Measurements from ENCODE around the gene HLA-DMA. TPM values are rescaled to one million over a fixed set of nuclear protein-coding genes. Genes with fewer than 3 reads are reported as not detected.

The HLA-DMA gene
- total and polyA plus RNA-seq, 9 of the 15 experiments (the other 6 are each of a cell fraction or from before 2014, with no cell fraction given): 0.13 to 0.83 (median 0.51) TPM

GRCh38 chr6:32971242-32971580, 18.3 kb upstream of the HLA-DMA start (continued):
- TF ChIP-seq ZSCAN32 (CRISPR knock-in tag; IDR thresholded peaks at IDR 0.05) (no peak), ZEB2 (IDR thresholded peaks at IDR 0.05) (0 out of 2 replicates have a peak, but pooled peaks have one; percentile 12), HLTF (IDR thresholded peaks at IDR 0.05) (peak; percentile 75; the same call in 1 of the 2 replicates), MAFK (IDR thresholded peaks at IDR 0.05; ENCODE audit: low read length) (no peak), PHF21A (IDR thresholded peaks at IDR 0.05; ENCODE audit: borderline replicate concordance, low read depth) (no peak), MAFF (IDR thresholded peaks at IDR 0.05; ENCODE audit: low read length) (no peak), NR2C2 (CRISPR knock-in tag; IDR thresholded peaks at IDR 0.05) (no peak), NR2C2 (tag; IDR thresholded peaks at IDR 0.05) (no peak), CBFA2T3 (IDR thresholded peaks at IDR 0.05) (no peak), ARID3B (CRISPR knock-in tag; IDR thresholded peaks at IDR 0.05; ENCODE audit: borderline replicate concordance) (no peak), SNIP1 (IDR thresholded peaks at IDR 0.05; ENCODE audit: low read depth) (peak; percentile 65), ZNF592 (IDR thresholded peaks at IDR 0.05) (no peak), FOXK2 (conservative IDR thresholded peaks at IDR 0.05 in 1 of 2, IDR thresholded peaks at IDR 0.05 in 1 of 2; ENCODE audit: low read depth in 2 of 2) (no peak), TCF7 (IDR thresholded peaks at IDR 0.05; ENCODE audit: borderline replicate concordance) (0 out of 2 replicates have a peak, but pooled peaks have one; percentile 40), BRF2 (IDR thresholded peaks at IDR 0.05; ENCODE audit: borderline replicate concordance, insufficient read depth, insufficient read length) (no peak), FOXM1 (IDR thresholded peaks at IDR 0.05; ENCODE audit: low read depth) (no peak), FOXM1 (CRISPR knock-in tag; IDR thresholded peaks at IDR 0.05; ENCODE audit: low read depth) (no peak), PHB (CRISPR knock-in tag; IDR thresholded peaks at IDR 0.05) (no peak), ETS2 (tag; IDR thresholded peaks at IDR 0.05; ENCODE audit: borderline replicate concordance, poor library complexity, severe bottlenecking) (no peak), EZH2 (IDR thresholded peaks at IDR 0.05; ENCODE audit: borderline replicate concordance, low read depth, low read length) (no peak), RUNX1 (IDR thresholded peaks at IDR 0.05; ENCODE audit: low read depth) (no peak), HSF4 (CRISPR knock-in tag; IDR thresholded peaks at IDR 0.05; ENCODE audit: borderline replicate concordance) (0 out of 2 replicates have a peak, but pooled peaks have one; percentile 48), GATA2 (CRISPR knock-in tag; IDR thresholded peaks at IDR 0.05) (no peak), GMEB1 (CRISPR knock-in tag; IDR thresholded peaks at IDR 0.05) (no peak)

Measured in K562 (cell line).